ENCODE measurements around the gene CENPX.
"Not testable (repeated sequence)": the region's sequence is repeated elsewhere in the genome, so short reads cannot be mapped to it uniquely, and the experiment has no call there.

Gene CENPX

DNA sequence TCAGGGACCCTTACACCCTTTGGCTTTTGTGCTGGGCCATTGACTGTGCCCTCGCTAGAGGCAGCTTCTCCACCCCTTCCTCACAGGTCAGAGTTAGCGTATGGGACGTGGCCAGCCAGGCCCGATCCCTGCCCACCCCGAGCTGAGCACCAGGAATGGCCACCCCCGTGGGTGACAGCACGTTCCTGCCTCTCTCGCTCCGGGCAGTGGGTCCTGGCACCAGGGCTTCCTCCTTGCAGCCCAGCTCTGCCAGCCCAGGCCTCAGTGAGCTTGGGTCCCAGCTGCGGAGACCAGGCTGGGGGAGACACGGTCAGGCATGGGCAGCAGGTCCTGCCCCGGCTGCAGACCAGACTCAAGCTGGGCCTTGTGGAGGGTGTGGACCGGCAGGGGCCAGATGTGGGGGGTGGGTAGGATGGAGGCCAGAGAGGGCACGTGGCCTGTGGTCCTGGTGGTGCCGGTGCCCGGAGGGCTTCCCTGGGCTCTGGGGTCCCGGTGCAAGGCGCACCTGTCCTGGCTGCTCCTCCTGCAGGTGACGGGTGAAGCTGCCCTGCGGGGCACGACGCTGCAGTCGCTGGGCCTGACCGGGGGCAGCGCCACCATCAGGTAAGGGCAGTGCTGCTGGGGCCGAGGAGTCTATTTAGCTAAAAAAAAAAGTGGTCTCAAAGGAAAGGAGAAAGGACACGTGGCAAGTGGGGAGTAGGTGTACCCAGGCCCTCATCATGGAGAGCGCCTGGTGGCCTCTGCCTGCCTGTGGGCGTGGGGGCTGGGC, 27.0 kb downstream of the CENPX start:
- DNase-seq: no peak

DNA sequence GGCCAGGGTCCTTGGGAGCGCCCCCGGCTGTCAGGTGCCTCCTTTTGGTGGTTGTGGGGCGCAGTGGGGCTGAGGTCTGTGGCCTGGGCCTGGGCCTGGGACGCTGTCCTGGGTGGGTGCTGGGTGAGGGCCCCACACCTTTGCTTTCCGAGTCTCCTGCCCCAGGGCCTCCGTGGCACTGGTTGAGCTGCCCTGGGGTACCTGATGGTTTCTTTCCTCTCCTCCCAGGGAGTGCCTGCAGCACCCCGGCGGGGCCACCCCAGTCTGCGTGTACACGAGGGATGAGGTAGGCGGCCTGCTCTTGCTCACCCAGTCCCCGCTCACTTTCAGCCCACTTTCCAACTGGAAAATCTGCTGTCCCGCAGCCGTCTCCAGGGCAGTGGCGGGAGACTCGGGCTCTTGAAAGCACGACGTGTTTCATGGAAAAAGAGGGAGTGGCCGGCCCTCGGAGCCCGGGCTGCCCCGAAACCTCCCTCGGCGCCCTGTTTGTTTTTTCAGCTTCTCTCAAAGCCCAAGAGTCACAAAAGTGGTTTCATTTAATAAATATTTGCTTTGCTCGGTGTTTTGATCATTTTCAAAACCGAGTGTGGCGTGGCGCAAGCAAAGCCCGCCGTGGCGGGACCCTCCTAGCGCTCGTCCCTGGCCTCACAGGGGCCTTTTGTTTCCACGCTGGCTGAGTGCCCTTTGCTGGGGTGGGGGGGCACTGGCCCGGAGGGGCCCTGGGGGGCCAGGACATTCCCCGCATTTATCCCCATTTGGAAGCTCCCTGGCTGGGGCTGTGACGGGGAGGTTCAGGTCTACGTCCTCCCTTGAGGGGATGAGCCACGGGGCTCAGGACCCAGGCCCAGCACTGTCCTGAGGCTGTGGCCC, 27.9 kb downstream of the CENPX start:
- DNase-seq: no peak

DNA sequence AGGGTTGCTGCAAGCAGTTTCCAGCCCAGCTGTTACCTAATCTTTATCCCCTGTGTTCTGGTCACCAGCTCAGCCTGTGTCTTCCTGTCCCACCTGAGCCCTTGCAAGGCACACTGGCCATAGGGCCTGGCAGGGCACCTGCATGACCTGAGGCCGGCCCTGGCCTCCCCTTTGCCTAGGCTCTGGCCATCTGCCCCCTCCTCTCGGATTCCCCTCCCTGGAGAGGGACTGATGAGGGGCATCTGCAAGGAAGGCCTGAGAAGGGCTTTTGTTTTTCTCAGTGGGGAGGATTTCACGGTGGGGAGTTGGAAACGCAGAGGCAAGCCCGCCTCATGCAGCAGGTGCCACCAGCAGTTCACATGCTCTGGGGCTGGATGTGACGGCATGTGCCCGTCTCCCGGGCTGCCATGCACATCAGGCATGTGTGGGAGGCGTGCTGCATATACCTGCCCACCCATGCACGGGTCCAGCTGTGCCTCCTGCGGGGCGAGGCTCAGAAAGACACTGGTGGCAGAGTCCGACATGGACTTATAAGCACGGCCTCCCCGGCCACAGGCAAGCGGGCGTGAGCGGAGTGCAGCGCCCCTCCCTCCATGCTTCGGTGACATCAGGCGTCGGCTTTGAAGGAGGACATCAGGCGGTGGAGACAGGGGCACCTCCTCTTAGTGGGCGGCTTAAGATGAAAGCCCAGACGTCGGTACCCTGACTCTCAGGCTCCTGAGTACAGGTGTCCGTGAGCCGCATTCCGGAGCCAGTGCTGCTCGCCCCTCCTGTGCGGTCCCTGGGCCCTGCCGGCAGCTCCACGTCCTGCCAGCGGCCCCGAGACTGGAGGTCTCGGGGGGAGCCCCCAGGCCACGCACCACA, 28.7 kb downstream of the CENPX start:
- DNase-seq: no peak

DNA sequence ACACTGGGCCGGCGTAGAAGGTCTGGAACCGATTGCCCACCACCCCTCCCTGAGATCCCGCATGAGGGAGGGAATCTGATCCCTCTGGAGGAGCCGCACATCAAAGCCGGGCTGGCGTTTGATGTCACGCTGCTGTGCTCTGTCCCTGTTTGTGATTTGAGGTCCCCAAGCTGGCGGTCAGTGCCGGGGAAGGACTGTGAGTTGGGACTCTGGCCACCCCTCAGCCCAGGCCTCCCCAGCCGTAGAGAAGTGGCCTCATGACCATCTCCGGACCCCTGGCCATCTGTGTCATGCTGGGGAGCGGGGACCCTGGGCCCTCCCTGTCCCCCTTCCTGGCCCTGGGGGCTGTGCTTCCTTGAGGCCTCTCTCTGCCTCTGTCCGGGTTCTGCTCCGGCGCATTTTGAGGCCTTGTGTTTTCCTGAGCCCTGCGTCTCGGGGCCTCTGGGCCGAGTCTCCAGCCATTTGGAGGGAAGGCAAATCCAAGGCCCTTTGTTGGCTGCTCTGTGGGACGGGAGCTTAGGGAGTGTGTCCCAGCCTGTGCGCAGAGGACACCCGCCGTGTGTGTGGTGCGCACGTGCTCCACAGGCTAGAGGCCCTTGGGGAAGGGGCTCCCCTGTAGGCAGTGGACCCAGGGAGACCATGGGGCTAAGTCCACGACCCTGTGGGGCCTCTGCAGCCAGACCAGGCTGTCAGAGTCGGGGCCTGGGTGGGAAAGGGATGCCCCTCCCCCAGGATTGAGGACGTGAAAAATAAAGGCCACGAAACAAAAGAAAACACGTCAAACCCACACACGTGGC, 30.2 kb downstream of the CENPX start:
- DNase-seq: no peak

DNA sequence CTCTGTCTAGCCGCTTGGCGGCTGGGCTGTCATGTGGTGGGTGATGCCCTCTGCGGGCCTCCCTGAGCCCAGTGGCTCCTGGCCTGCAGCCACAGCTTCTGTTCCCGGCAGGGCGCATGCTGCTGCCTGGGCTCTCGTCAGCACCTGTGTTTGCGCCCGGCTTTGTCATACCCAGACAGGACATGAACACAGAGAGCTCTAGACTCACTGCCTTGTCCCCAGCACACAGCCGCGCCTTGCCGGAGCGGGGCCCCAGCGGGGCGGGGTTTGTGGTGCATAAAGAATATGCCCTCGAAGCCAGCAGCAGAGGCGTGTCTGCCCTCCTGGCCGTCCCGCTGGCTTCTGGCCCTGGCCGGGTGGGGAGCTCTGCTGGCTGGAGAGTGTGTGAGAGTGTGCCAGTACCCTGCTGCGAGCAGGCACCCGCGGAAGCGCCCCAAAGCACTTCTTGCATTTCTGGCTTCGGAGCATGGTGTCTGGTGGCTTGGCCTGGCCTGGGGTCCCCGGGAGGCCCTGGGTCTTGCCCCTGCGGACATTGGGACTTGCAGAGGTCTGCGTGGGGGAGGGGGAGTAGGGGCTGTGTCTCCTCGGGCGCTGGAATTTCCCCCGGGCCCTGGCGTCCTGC, 30.9 kb downstream of the CENPX start:
- no peak for DNase-seq

DNA sequence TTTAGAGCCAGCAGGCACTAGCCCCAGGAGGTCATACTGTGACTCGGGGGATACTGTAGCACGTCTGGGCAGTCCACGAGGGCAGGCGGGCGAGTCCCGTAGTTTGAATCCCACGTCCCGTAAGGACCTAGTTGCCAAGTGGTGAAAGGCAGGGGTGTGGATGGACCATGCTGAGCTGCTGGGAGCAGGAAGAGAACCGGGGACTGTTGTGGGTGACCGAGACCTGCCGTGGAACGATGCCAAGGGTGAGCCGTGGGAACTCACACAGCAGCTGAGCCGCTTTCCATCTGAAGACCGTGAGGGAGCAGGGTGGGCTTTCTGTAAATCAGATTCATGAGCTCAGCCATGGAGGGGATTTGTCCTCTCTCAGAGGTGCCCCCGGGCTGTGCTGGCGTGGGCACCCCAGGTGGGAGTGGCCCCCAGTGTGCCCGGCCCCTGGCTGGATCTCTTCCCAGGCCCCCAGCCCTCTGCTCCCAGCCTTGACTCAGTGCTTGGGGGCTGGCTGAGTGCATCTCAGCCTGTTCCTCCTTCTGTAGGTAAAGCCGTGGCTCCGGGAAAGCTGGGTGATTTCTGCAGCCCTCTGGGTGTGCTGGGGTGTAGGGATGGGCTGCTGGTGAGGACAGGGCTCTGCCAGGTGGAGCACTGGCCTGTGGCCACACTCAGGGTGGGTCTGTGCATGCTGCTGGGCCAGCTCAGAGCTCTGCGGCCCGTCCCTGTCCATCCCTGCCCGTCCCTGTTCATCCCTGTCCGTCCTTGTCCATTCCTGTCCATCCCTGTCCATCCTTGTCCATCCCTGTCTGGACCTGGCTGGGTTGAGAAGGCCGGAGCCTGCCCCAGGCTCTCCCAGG, 31.6 kb downstream of the CENPX start:
- DNase-seq: no peak

DNA sequence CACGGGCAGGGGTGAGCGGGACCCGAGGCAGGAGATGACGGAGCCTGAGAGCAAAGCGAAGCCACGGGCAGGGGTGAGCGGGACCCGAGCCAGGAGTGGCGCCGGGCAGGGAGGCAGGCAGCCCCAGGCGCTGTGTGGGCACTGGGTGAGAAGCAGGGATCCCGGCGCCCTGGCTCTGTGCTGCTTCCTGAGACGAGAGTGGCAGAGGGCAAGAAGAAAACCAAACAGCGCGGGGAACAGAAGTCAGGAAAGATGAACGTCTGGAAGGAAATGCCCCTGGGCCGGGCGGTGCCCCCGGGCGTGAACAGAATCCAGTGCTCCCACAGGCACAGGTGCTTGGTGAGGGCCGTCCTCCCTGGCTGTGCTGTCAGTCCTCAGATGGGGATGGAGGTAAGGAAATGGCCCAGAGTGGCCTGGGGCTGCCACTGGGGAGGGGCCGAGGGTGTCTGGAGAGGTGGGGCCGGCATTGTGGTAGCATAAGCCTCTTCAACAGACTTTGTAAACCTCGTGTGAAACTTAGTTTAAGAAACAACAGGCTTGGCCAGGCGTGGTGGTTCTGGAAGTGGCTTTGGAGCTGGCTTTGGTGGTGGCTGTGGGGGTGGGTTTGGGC, 35.4 kb downstream of the CENPX start:
- no peak for DNase-seq

DNA sequence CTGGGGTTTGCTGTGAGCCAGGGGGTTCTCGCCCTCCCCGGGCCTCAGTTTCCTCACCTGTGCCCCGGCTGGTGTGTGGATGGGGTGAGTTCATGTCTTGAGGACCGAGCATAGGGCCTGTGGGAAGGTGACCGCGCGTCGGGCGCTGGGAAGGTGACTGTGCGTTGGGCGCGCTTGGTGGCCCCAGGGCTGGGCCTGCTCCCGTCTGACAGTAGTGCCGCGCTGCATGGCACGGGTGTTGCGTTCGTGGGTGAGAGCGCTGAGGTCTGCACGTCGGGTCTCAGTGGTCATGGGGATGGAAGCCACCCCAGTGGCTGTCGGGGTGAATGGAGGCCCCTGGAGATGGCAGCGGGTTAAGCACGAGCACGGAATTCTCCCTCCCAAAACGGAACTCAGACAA, 36.1 kb downstream of the CENPX start:
- no peak for DNase-seq

DNA sequence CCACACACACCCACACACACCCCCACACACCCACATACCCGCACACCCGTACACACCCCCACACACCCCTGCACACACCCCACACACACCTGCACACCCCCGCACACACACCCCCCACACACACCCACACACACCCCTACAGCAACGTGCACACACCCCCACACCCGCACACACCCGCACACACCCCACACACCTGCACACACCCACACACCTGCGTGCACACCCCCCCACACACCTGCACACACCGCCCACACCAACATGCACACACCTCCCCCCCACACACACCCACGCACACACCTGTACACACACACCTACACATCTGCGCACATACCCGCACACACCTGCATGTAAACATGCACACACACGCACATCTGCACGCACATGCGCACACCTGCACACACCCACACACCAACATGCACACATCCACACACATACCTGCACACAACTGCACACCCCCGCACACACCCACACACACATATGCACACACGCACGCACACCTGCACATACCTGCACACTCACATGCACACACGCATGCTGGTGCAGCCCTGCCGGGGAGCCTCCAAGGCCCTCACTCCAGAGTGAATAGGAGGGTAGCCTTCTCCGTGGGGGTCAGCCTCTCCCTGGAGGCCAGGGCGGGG, 37.8 kb downstream of the CENPX start:
- no peak for DNase-seq

DNA sequence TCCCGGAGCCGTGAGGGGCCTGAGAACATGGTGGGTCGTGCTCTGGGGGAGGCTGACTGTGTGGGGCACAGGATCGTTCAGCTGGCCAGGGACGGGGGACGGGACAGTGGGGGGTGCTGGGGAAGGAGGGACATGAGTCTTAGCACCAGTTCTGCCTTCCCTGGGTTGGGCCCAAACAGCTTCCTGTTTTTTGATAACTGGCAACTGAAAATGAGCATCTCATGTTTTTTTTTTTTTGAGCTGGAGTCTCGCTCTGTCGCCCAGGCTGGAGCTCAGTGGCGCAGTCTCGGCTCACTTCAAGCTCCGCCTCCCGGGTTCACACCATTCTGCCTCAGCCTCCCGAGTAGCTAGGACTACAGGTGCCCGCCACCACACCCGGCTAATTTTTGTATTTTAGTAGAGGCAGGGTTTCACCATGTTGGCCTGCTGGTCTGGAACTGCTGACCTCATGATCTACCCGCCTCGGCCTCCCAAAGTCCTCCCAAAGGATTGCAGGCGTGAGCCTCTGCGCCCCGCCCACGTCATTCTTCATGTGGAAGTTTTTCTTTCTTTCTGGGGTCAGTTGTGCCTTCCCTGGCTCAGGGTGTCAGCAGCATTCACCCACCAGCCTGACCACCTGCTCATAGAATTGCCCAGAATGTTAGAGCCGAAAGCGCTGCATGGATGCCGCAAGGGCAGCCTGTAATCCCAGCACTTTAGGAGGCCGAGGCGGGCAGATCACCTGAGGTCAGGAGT, 38.9 kb downstream of the CENPX start:
- no peak for DNase-seq

DNA sequence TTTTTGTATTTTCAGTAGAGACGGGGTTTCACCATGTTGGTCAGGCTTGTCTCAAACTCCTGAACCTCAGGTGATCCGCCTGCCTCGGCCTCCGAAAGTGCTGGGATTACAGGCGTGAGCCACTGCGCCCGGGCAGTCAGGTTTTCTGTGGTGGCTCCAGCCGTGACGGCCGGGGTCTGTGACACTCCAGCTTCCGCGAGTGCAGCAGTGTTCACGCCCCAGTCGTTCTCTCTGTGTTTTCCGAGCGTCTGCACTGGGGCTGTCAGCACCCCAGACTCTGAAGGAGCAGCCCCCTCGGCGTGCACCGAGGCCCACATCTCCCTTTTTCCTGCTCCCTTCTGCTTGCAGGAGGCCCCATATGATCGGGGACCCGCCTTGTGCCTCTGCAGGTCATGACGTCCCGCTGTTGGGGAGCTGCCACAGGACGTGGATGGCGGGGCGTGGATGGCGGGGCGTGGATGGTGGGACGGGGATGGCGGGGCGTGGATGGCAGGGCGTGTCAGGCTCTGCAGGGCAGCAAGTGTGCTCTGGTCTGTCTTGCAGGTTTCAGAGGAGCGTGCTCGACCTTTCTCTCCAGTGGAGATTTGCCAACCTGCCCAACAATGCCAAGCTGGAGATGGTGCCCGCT, 39.6 kb downstream of the CENPX start:
- DNase-seq: no peak

DNA sequence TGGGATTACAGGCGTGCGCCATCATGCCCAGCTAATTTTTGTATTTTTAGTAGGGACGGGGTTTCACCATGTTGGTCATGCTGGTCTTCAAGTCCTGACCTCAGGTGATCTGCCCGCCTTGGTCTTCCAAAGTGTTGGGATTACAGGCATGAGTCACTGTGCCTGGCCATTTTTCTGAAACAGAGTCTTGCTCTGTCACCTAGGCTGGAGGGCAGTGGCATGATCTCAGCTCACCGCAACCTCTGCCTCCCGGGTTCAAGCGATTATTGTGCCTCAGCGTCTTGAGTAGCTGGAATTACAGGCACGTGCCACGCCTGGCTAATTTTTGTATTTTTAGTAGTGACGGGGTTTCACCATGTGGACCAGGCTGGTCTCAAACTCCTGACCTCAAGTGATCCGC, 41.2 kb downstream of the CENPX start:
- not testable (repeated sequence) for DNase-seq

DNA sequence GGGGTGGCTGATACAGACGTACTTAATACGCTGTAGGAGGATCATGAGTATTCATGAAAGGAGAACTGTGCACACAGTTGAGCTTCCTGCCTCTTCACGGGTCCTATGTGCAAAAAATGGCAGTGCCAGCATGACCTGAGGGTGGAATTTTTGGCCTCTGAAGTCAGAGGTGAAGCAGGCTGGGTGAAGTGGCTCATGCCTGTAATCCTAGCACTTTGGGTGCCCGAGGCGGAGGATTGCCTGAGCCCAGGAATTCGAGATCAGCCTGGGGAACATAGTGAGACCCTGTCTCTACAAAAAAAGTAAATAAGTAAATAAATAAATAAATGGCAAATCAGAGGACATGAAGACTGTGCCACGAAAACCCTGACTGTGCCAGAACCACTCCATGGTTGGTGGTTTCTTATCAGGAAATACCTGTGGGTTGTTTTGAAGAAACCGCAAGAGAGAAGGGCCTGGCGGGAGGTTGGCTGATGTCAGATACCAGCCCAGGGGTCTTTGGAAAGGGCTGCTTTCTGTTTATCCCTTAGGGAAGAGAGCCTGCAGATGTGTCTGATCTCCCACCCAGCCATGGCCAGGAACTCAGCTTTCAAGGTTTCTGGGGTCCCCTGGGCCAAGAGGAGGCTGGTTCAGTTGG, 41.9 kb downstream of the CENPX start:
- no peak for DNase-seq

DNA sequence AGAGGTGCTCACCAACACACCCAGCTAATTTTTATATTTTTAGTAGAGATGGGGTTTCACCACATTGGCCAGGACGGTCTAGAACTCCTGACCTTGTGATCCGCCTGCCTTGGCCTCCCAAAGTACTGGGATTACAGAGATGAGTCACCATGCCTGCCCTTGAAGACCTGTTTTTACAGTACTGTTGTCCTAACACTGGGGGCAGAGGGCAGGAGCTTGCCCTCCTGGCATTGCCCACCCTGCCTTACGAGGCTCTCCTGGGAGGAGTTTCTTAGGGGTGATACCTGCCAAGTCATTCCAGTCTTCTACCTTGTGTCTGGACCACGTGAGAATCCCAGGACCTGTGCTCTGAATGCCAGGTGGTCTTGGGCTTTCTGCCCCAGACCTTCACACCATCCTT, 42.6 kb downstream of the CENPX start:
- DNase-seq: no peak

DNA sequence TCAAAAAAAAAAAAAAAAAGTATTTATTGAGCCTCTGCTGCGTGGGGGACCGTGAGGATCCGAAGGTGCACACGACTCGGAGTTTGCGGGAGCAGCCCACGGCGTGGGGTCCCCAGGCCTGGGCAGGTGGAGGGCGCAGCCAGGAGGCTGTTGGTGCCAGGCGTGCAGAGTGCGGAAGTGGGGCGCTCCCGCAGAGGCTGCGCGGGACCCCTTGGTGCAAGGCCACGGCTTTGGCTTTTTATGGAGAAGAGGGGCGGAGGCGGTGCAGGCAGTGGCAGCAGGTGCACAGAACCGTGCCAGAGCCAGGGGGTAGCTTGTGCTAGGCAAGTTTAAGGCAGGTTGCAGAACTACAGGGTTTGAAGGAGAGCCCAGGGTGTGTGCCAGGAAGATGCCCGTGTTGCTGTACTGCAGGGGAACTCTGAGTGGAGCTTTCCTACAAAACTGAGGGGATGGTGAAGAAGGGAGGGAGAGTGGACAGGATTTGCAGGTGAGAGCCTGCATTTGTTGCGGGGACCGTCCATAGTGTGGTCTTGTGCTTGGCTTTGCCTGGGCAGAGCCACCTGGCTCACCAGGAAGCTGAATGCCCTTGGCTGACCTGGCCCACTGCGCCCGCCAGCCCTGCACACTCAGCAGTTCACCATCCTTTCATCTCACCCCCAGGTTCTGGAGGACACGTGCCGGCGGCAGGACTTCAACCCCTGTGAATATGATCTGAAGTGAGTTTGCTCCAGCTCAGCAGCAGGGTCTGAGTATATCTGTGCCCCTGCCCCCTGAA, 44.0 kb downstream of the CENPX start:
- no peak for DNase-seq

DNA sequence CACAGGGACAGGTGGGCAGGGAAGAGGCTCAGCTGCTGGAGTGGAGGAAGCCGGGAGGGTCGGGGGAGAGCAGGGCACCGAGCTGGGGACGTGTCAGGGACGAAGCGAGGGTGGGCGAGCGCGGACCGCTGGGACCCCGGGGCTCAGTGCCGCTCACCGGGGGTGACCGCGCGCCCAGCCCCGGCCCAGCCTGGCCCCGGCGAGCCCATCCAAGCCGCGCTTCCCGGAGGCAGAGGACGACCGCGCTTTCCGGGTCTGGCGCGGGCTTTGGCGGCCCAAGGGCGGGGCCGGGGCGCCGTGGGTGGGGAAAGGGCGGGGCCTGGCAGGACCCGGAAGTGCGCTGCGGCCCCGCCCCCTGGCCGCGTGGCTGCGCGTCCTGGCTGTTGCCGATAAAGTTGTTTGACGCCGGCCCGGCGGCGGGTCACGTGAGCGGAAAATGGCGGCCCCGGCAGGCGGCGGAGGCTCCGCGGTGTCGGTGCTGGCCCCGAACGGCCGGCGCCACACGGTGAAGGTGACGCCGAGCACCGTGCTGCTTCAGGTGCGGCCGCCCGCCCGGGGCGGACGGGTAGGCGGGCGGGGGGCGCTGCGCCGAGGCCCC, 45.4 kb downstream of the CENPX start, which contains the start of gene ASPSCR1:
Gene ASPSCR1 (plus strand): TSS at position 419 of the 598 bp plus-strand sequence. CDS start 18 bp downstream, at position 437.
- DNase-seq: no peak

Measured in cortex of kidney (tissue), 1 donor.